Nephron (organoid): ENCODE measurements around the gene NT5C2.

Source experiments
- H3K27ac Mint-ChIP-seq, 3 experiments: 2 replicates each; pipeline ENCODE4 v1.8.0; 2020; ENCODE audit warnings: mixed read lengths in 3 of 3, mild to moderate bottlenecking in 2 of 3, moderate library complexity in 1 of 3
- H3K27me3 Mint-ChIP-seq: 2 replicates; pipeline ENCODE4 v1.8.0; 2021; ENCODE audit warnings: low read depth, mild to moderate bottlenecking, moderate library complexity, mixed read lengths
- H3K36me3 Mint-ChIP-seq: 2 replicates; pipeline ENCODE4 v1.8.0; 2020; ENCODE audit warnings: low read depth, mixed read lengths
- H3K4me1 Mint-ChIP-seq: 2 replicates; pipeline ENCODE4 v1.8.0; 2020; ENCODE audit warnings: mixed read lengths
- H3K4me3 Mint-ChIP-seq, 3 experiments: 2 replicates each; pipeline ENCODE4 v1.8.0; 2020; ENCODE audit warnings: mild to moderate bottlenecking in 3 of 3, mixed read lengths in 3 of 3, moderate library complexity in 2 of 3
- H3K9me3 Mint-ChIP-seq: 2 replicates; pipeline ENCODE4 v1.8.0; 2020; ENCODE audit warnings: mixed read lengths
- CTCF ChIP-seq, 3 experiments: fragments of 200-600 bp; sonication (generic); IDR thresholded peaks; one replicate each; pipeline ENCODE4 v1.5.0; 2021; ENCODE audit warnings: antibody characterized with exemption in 3 of 3; ENCODE audit not compliant: unreplicated experiment in 3 of 3

Gene NT5C2

GRCh38 chr10:103202319-103202718, 9.2 kb upstream of the NT5C2 start:
- Mint-ChIP-seq H3K4me3 (no peak overlapping the region), H3K36me3 (no peaks in the 10 kb centered on the region), H3K27ac (no peak overlapping the region), H3K4me1 (no peaks in the 10 kb centered on the region), H3K27me3 (peaks cover 6% of the 10 kb centered on the region), H3K9me3 (no peaks in the 10 kb centered on the region)
- TF ChIP-seq CTCF (IDR thresholded peaks at IDR 0.05; ENCODE audit: unreplicated experiment in 3 of 3): no peak

- Mint-ChIP-seq H3K36me3 (no peaks in the 10 kb centered on the region), H3K27me3 (no peaks in the 10 kb centered on the region), H3K27ac (no peak overlapping the region), H3K4me3 (no peak overlapping the region), H3K4me1 (no peaks in the 10 kb centered on the region), H3K9me3 (no peaks in the 10 kb centered on the region)
- no peak for TF ChIP-seq CTCF (IDR thresholded peaks at IDR 0.05; ENCODE audit: unreplicated experiment in 3 of 3)
Observed at GRCh38 chr10:103199488-103199887, 6.4 kb upstream of the NT5C2 start.

GRCh38 chr10:103198648-103199047, 5.6 kb upstream of the NT5C2 start:
- Mint-ChIP-seq H3K27ac (no peak overlapping the region), H3K27me3 (peaks cover 2% of the 10 kb centered on the region), H3K36me3 (no peaks in the 10 kb centered on the region), H3K4me1 (peaks cover 6% of the 10 kb centered on the region), H3K4me3 (no peak overlapping the region), H3K9me3 (no peaks in the 10 kb centered on the region)
- TF ChIP-seq CTCF (IDR thresholded peaks at IDR 0.05; ENCODE audit: unreplicated experiment in 3 of 3): no peak

GRCh38 chr10:103197903-103198302, 4.8 kb upstream of the NT5C2 start:
- no peaks in the 10 kb centered on the region for H3K9me3 Mint-ChIP-seq
- peaks cover 4% of the 10 kb centered on the region for H3K27me3 Mint-ChIP-seq
- peaks cover 9% of the 10 kb centered on the region for H3K4me1 Mint-ChIP-seq
- TF ChIP-seq CTCF (IDR thresholded peaks at IDR 0.05; ENCODE audit: unreplicated experiment in 3 of 3): no peak
- H3K4me3 Mint-ChIP-seq: no peak overlapping the region
- H3K36me3 Mint-ChIP-seq: no peaks in the 10 kb centered on the region
- H3K27ac Mint-ChIP-seq: peak overlapping the region in 1 of 3 experiments; percentile 53

- H3K9me3 Mint-ChIP-seq: no peaks in the 10 kb centered on the region
- H3K36me3 Mint-ChIP-seq: no peaks in the 10 kb centered on the region
- H3K4me1 Mint-ChIP-seq: peaks cover 10% of the 10 kb centered on the region
- H3K27me3 Mint-ChIP-seq: peaks cover 4% of the 10 kb centered on the region
- H3K4me3 Mint-ChIP-seq: no peak overlapping the region
- no peak for TF ChIP-seq CTCF (IDR thresholded peaks at IDR 0.05; ENCODE audit: unreplicated experiment in 3 of 3)
- no peak overlapping the region for H3K27ac Mint-ChIP-seq
Observed at GRCh38 chr10:103197174-103197573, 4.1 kb upstream of the NT5C2 start.

- H3K36me3 Mint-ChIP-seq: no peaks in the 10 kb centered on the region
- no peak overlapping the region for H3K27ac Mint-ChIP-seq
- no peak for TF ChIP-seq CTCF (IDR thresholded peaks at IDR 0.05; ENCODE audit: unreplicated experiment in 3 of 3)
- H3K27me3 Mint-ChIP-seq: peaks cover 4% of the 10 kb centered on the region
- peaks cover 16% of the 10 kb centered on the region for H3K4me1 Mint-ChIP-seq
- no peaks in the 10 kb centered on the region for H3K9me3 Mint-ChIP-seq
- no peak overlapping the region for H3K4me3 Mint-ChIP-seq
Observed at GRCh38 chr10:103196516-103196915, 3.4 kb upstream of the NT5C2 start.
